Vagina (tissue), 2 donors: ENCODE results near the gene TNFRSF21. TPM values are rescaled to one million over a fixed set of nuclear protein-coding genes. Genes with fewer than 3 reads are reported as not detected.

Source experiments
- DNase-seq, 2 donors: peaks; one replicate each; pipeline ENCODE4 v3.0.0-alpha.2; 2017; ENCODE audit errors: extremely low spot score in 2 of 2
- H3K27ac ChIP-seq: fragments of 200-600 bp; sonication (generic); one replicate; pipeline ENCODE4 v1.5.1; 2019
- H3K27me3 ChIP-seq: fragments of 200-600 bp; sonication (generic); one replicate; pipeline ENCODE4 v1.5.1; 2019
- H3K36me3 ChIP-seq, 2 donors: fragments of 200-600 bp; sonication (generic); one replicate each; pipeline ENCODE4 v1.5.1; 2017 to 2019
- H3K4me1 ChIP-seq: fragments of 200-600 bp; sonication (generic); one replicate; pipeline ENCODE4 v1.5.1; 2019
- H3K4me3 ChIP-seq, 2 donors: fragments of 200-600 bp; sonication (generic); 1 replicate in 1 of 2; 2 replicates in 1 of 2; pipeline ENCODE4 v1.5.1; 2016 to 2019
- H3K9me3 ChIP-seq: fragments of 200-600 bp; sonication (generic); one replicate; pipeline ENCODE4 v1.5.1; 2019
- CTCF ChIP-seq, 3 experiments: fragments of 450-650 bp in 2 of 3; fragments of 200-600 bp in 1 of 3; sonication (generic) in 1 of 3; IDR thresholded peaks; one replicate each; pipeline ENCODE4 v1.5.1; 2017 to 2019; ENCODE audit warnings: antibody characterized with exemption in 3 of 3, mild to moderate bottlenecking in 2 of 3, moderate library complexity in 2 of 3
- POLR2A ChIP-seq, 2 donors: fragments of 450-650 bp; IDR thresholded peaks; one replicate each; pipeline ENCODE4 v1.6.1; 2017; ENCODE audit warnings: antibody characterized with exemption in 2 of 2, mild to moderate bottlenecking in 2 of 2, moderate library complexity in 2 of 2
- POLR2AphosphoS5 ChIP-seq, 2 donors: sonication (generic); formaldehyde crosslinking; IDR thresholded peaks; one replicate each; pipeline ENCODE4 v1.9.0; 2017; ENCODE audit warnings: antibody characterized with exemption in 2 of 2, mild to moderate bottlenecking in 2 of 2, low read depth in 1 of 2; ENCODE audit not compliant: insufficient read depth in 1 of 2
- intact Hi-C: fragments of 100-400 bp; cut with DNase I; formaldehyde crosslinking; loops from one replicate; pipeline ENCODE4 v1.15.1; 2023
- total RNA-seq: library from RNA; depleted of rRNA; stranded (reverse); fragments of >200 nt; gene quantifications from one replicate; pipeline ENCODE4 v1.2.3, GENCODE V29; 2016

TNFRSF21 gene
- total RNA-seq, 1 donor from 2014 or later = 30.4 TPM

- no peaks in the 10 kb centered on the region for H3K9me3 ChIP-seq
- intact Hi-C loops = no loop called here
- H3K27ac ChIP-seq = no peak overlapping the region
- H3K4me3 ChIP-seq = no peak overlapping the region
- peaks cover 0 to 13% of the 10 kb centered on the region in 2 donors for H3K36me3 ChIP-seq
- no peaks in the 10 kb centered on the region for H3K4me1 ChIP-seq
- no peak for DNase-seq
- no peaks in the 10 kb centered on the region for H3K27me3 ChIP-seq
- TF ChIP-seq CTCF (IDR thresholded peaks at IDR 0.05) = no peak
- no peak for TF ChIP-seq POLR2A (IDR thresholded peaks at IDR 0.05)
- no peak for TF ChIP-seq POLR2AphosphoS5 (IDR thresholded peaks at IDR 0.05; ENCODE audit: insufficient read depth in 1 of 2, low read depth in 1 of 2)
Measured at GRCh38 chr6:47251396-47251795, 58.3 kb downstream of the TNFRSF21 start.

GRCh38 chr6:47250302-47250701 lies 59.4 kb downstream of the TNFRSF21 start:
- Histone ChIP-seq H3K36me3 (peaks cover 0 to 13% of the 10 kb centered on the region in 2 donors), H3K9me3 (no peaks in the 10 kb centered on the region), H3K4me1 (no peaks in the 10 kb centered on the region), H3K27ac (no peak overlapping the region), H3K27me3 (no peaks in the 10 kb centered on the region), H3K4me3 (no peak overlapping the region)
- intact Hi-C loops = no loop called here
- no peak for TF ChIP-seq CTCF (IDR thresholded peaks at IDR 0.05)
- no peak for TF ChIP-seq POLR2A (IDR thresholded peaks at IDR 0.05)
- no peak for TF ChIP-seq POLR2AphosphoS5 (IDR thresholded peaks at IDR 0.05; ENCODE audit: insufficient read depth in 1 of 2, low read depth in 1 of 2)
- no peak for DNase-seq

GRCh38 chr6:47248446-47248845 lies 61.3 kb downstream of the TNFRSF21 start:
- Histone ChIP-seq H3K4me1 (no peaks in the 10 kb centered on the region), H3K4me3 (no peak overlapping the region), H3K36me3 (peaks cover 0 to 13% of the 10 kb centered on the region in 2 donors), H3K9me3 (no peaks in the 10 kb centered on the region), H3K27ac (no peak overlapping the region), H3K27me3 (no peaks in the 10 kb centered on the region)
- no peak for TF ChIP-seq POLR2AphosphoS5 (IDR thresholded peaks at IDR 0.05; ENCODE audit: insufficient read depth in 1 of 2, low read depth in 1 of 2)
- TF ChIP-seq POLR2A (IDR thresholded peaks at IDR 0.05) = no peak
- no peak for TF ChIP-seq CTCF (IDR thresholded peaks at IDR 0.05)
- no peak for DNase-seq
- intact Hi-C loops = no loop called here

GRCh38 chr6:47247227-47247797 lies 62.4 kb downstream of the TNFRSF21 start:
- H3K27me3 ChIP-seq = no peaks in the 10 kb centered on the region
- TF ChIP-seq CTCF (IDR thresholded peaks at IDR 0.05) (no peak), POLR2AphosphoS5 (IDR thresholded peaks at IDR 0.05; ENCODE audit: insufficient read depth in 1 of 2, low read depth in 1 of 2) (no peak), POLR2A (IDR thresholded peaks at IDR 0.05) (no peak)
- no peak overlapping the region for H3K4me3 ChIP-seq
- H3K27ac ChIP-seq = no peak overlapping the region
- no peaks in the 10 kb centered on the region for H3K9me3 ChIP-seq
- intact Hi-C loops = no loop called here
- no peak for DNase-seq
- peaks cover 0 to 3% of the 10 kb centered on the region in 2 donors for H3K36me3 ChIP-seq
- H3K4me1 ChIP-seq = peaks cover 8% of the 10 kb centered on the region

GRCh38 chr6:47246551-47246950 lies 63.2 kb downstream of the TNFRSF21 start:
- intact Hi-C loops = no loop called here

More at GRCh38 chr6:47246551-47246950, 63.2 kb downstream of the TNFRSF21 start:
- H3K27me3 ChIP-seq = no peaks in the 10 kb centered on the region
- TF ChIP-seq POLR2A (IDR thresholded peaks at IDR 0.05) (no peak), CTCF (IDR thresholded peaks at IDR 0.05) (no peak), POLR2AphosphoS5 (IDR thresholded peaks at IDR 0.05; ENCODE audit: insufficient read depth in 1 of 2, low read depth in 1 of 2) (no peak)
- H3K9me3 ChIP-seq = no peaks in the 10 kb centered on the region
- DNase-seq = no peak
- no peak overlapping the region for H3K4me3 ChIP-seq
- peaks cover 13% of the 10 kb centered on the region for H3K4me1 ChIP-seq
- H3K36me3 ChIP-seq = no peaks in the 10 kb centered on the region
- no peak overlapping the region for H3K27ac ChIP-seq
